GM12878 (cell line): ENCODE measurements around the gene GATA3. TPM values are rescaled to one million over a fixed set of nuclear protein-coding genes. Genes with fewer than 3 reads are reported as not detected.

Experiments used
- ATAC-seq: fragments of 200-7000 bp; cut with Tn5 transposase; 3 replicates; pipeline ENCODE4 v1.9.1; 2020; ENCODE audit warnings: mild to moderate bottlenecking, moderate library complexity
- BruUV-seq: library from RNA; stranded (reverse); fragments of 400-500 nt; replicated peaks from 2 replicates; lab custom pipeline; 2021; lab: Mats Ljungman, UMichigan
- CTCF ChIA-PET: fragments of 300-600 bp; sonication (Branson Sonifier 250); formaldehyde crosslinking; extraction: SDS; loops from one replicate; lab custom pipeline; 2021; ENCODE audit warnings: inconsistent platforms; lab: Yijun Ruan, JAX
- POLR2A ChIA-PET: fragments of 350-600 bp; formaldehyde crosslinking; extraction: SDS; loops from one replicate; lab custom pipeline; 2021; ENCODE audit warnings: inconsistent platforms; lab: Charles Lee
- RAD21 ChIA-PET: fragments of 300-600 bp; sonication (Branson Sonifier 250); formaldehyde crosslinking; loops from one replicate; lab custom pipeline; 2023; ENCODE audit warnings: antibody characterized with exemption; ENCODE audit not compliant: unreplicated experiment; lab: Charles Lee
- SMC1A ChIA-PET: fragments of 300-600 bp; sonication (Branson Sonifier 250); formaldehyde crosslinking; loops from one replicate; lab custom pipeline; 2023; ENCODE audit not compliant: unreplicated experiment, uncharacterized antibody; lab: Charles Lee
- DNase-seq: peaks from one replicate; pipeline ENCODE4 v3.0.0-alpha.2; 2011; ENCODE audit warnings: low read depth, low spot score
- FAIRE-seq: peaks from 3 replicates; lab custom pipeline; 2011; peaks lifted over from hg19 to GRCh38; lab: Jason Lieb, UNC
- H2AFZ ChIP-seq: 2 replicates; pipeline ENCODE4 v1.6.0; 2011; ENCODE audit warnings: low read depth, low read length, control low read depth; ENCODE audit not compliant: control insufficient read depth
- H3K27ac ChIP-seq: 2 replicates; pipeline ENCODE4 v1.5.1; 2011; ENCODE audit warnings: control low read depth; ENCODE audit not compliant: control insufficient read depth, insufficient read depth
- H3K27me3 ChIP-seq, 2 experiments: replicated peaks in 1 of 2; 2 replicates each; pipeline versions ENCODE4 v1.6.0 to v1.6.1; 2011; ENCODE audit warnings: low read length in 1 of 2; ENCODE audit not compliant: control insufficient read depth in 2 of 2, insufficient read depth in 2 of 2
- H3K36me3 ChIP-seq, 2 experiments: 2 replicates each; pipeline ENCODE4 v1.5.1; 2011; ENCODE audit warnings: low read length in 1 of 2; ENCODE audit not compliant: control insufficient read depth in 2 of 2, insufficient read depth in 2 of 2
- H3K4me1 ChIP-seq: 2 replicates; pipeline ENCODE4 v1.6.1; 2011; ENCODE audit warnings: mild to moderate bottlenecking, low read length, moderate library complexity, mixed read lengths; ENCODE audit not compliant: control insufficient read depth, insufficient read depth
- H3K4me2 ChIP-seq: 2 replicates; pipeline ENCODE4 v1.6.0; 2011; ENCODE audit warnings: control low read depth; ENCODE audit not compliant: control insufficient read depth, insufficient read depth
- H3K4me3 ChIP-seq: fragments of 200-600 bp; sonication (generic); 2 replicates; pipeline ENCODE4 v1.5.1; 2016
- H3K79me2 ChIP-seq: 2 replicates; pipeline ENCODE4 v1.6.0; 2011; ENCODE audit warnings: low read length; ENCODE audit not compliant: control insufficient read depth, insufficient read depth
- H3K9ac ChIP-seq: 2 replicates; pipeline ENCODE4 v1.8.0; 2011; ENCODE audit warnings: low read length, control low read depth, mixed read lengths; ENCODE audit not compliant: control insufficient read depth, insufficient read depth
- H3K9me3 ChIP-seq: replicated peaks from 3 replicates; pipeline ENCODE4 v1.5.1; 2011; ENCODE audit warnings: mild to moderate bottlenecking, low read length; ENCODE audit not compliant: control insufficient read depth, insufficient read depth
- H4K20me1 ChIP-seq: 2 replicates; pipeline ENCODE4 v1.6.0; 2011; ENCODE audit not compliant: control insufficient read depth, insufficient read depth
- ATF7 ChIP-seq: fragments of 450-650 bp; IDR thresholded peaks from 2 replicates; pipeline ENCODE4 v1.6.1; 2016; ENCODE audit warnings: low read depth, mild to moderate bottlenecking
- BACH1 ChIP-seq: fragments of 450-650 bp; IDR thresholded peaks from 2 replicates; pipeline ENCODE4 v1.6.1; 2017; ENCODE audit warnings: mild to moderate bottlenecking, borderline replicate concordance
- BCL11A ChIP-seq: IDR thresholded peaks from 2 replicates; pipeline ENCODE4 v1.6.1; 2011; ENCODE audit warnings: low read depth, low read length
- BCLAF1 ChIP-seq: fragments of 450-650 bp; IDR thresholded peaks from 2 replicates; pipeline ENCODE4 v1.6.1; 2017; ENCODE audit warnings: antibody characterized with exemption, mild to moderate bottlenecking, moderate library complexity
- BRCA1 ChIP-seq: IDR thresholded peaks from 2 replicates; pipeline ENCODE4 v1.6.1; 2011; ENCODE audit warnings: low read depth, low read length, improper control_type of control experiment
- FOXK2 ChIP-seq: fragments of 450-650 bp; IDR thresholded peaks from 2 replicates; pipeline ENCODE4 v1.6.1; 2017; ENCODE audit warnings: mild to moderate bottlenecking, moderate library complexity
- HDGF ChIP-seq: fragments of 450-650 bp; IDR thresholded peaks from 2 replicates; pipeline ENCODE4 v1.6.1; 2016; ENCODE audit warnings: antibody characterized with exemption
- JUND ChIP-seq: IDR thresholded peaks from 2 replicates; pipeline ENCODE4 v1.6.1; 2012; ENCODE audit warnings: low read depth, mild to moderate bottlenecking, low read length, improper control_type of control experiment, moderate library complexity
- NFXL1 ChIP-seq: fragments of 450-650 bp; IDR thresholded peaks from 2 replicates; pipeline ENCODE4 v1.6.1; 2017; ENCODE audit warnings: antibody characterized with exemption, mild to moderate bottlenecking, borderline replicate concordance
- NFYB ChIP-seq: IDR thresholded peaks from 2 replicates; pipeline ENCODE4 v1.6.1; 2011; ENCODE audit warnings: low read depth, mild to moderate bottlenecking, low read length, improper control_type of control experiment, moderate library complexity; ENCODE audit not compliant: insufficient read depth
- POLR2AphosphoS5 ChIP-seq: IDR thresholded peaks from 2 replicates; pipeline ENCODE4 v1.6.1; 2011; ENCODE audit warnings: mild to moderate bottlenecking, low read length, inconsistent platforms
- RAD21 ChIP-seq: IDR thresholded peaks from 2 replicates; pipeline ENCODE4 v1.6.1; 2011; ENCODE audit warnings: mild to moderate bottlenecking, low read depth, low read length, moderate library complexity; ENCODE audit not compliant: insufficient read depth
- RFX5 ChIP-seq: IDR thresholded peaks from 2 replicates; pipeline ENCODE4 v1.6.1; 2011; ENCODE audit warnings: low read depth, low read length, improper control_type of control experiment
- RUNX3 ChIP-seq: IDR thresholded peaks from 2 replicates; pipeline ENCODE4 v1.6.1; 2012; ENCODE audit warnings: low read length, inconsistent platforms
- SIN3A ChIP-seq: IDR thresholded peaks from 2 replicates; pipeline ENCODE4 v1.6.1; 2012; ENCODE audit warnings: low read depth, low read length, improper control_type of control experiment
- ZNF207 ChIP-seq: fragments of 450-650 bp; IDR thresholded peaks from 2 replicates; pipeline ENCODE4 v1.6.1; 2014; ENCODE audit warnings: antibody characterized with exemption, mild to moderate bottlenecking, borderline replicate concordance
- ZNF274 ChIP-seq: IDR thresholded peaks from one replicate; pipeline ENCODE4 v1.8.0; 2011; ENCODE audit not compliant: insufficient read length, insufficient read depth
- WGBS: methylation state at CpG from one replicate; pipeline ENCODE4 v1.1.6; 2016; ENCODE audit warnings: low lambda C conversion rate; ENCODE audit not compliant: insufficient replicate concordance, insufficient coverage; ENCODE audit errors: missing lambda C conversion rate; 5-methylcytosine and 5-hydroxymethylcytosine counted together
- in situ Hi-C: fragments of 300-500 bp; cut with MboI; formaldehyde crosslinking; loops from 9 replicates; pipeline ENCODE4 v1.14.3; 2018; ENCODE audit warnings: mixed read lengths
- intact Hi-C: fragments of 100-400 bp; cut with micrococcal nuclease; formaldehyde crosslinking; loops from one replicate; pipeline ENCODE4 v1.14.2; 2022; ENCODE audit not compliant: unreplicated experiment
- polyA plus RNA-seq, 11 experiments: library from polyadenylated mRNA; depleted of rRNA in 4 of 11; unstranded in 6 of 11; stranded (reverse) in 5 of 11; fragments of >200 nt; fragmentation: Nextera tagmentation in 4 of 11; fragmentation: Illumina TruSeq in 1 of 11; extraction: Ambion mirVana in 4 of 11; extraction: Trizol in 1 of 11; gene quantifications; 1 replicate in 1 of 11; 2 replicates in 10 of 11; pipeline versions ENCODE4 v1.2.1 to v1.2.3, GENCODE V29; 2011 to 2016; ENCODE audit warnings: inconsistent platforms in 2 of 11, missing spikeins in 2 of 11, low read depth in 1 of 11
- total RNA-seq, 4 experiments: library from RNA; depleted of rRNA in 3 of 4; stranded (reverse); fragments of >200 nt in 3 of 4; fragmentation: Illumina TruSeq in 1 of 4; extraction: Trizol in 1 of 4; gene quantifications; 2 replicates each; pipeline versions ENCODE4 v1.2.1 to v1.2.3, GENCODE V29; 2013 to 2021

GATA3 gene
- total and polyA plus RNA-seq, 10 of the 15 experiments (the other 5 are each of a cell fraction or from before 2014, with no cell fraction given) = 0.08 to 0.80 (median 0.29) TPM

- FAIRE-seq = no peak
- POLR2A ChIA-PET = interaction anchor here (1.0 kb wide), 1 partner anchor 110 kb away, joined by 4 read pairs; no protein-coding TSS in a partner anchor
Measured at GRCh38 chr10:8071666-8072065, 17.2 kb downstream of the GATA3 start.

GRCh38 chr10:8072211-8072610, 17.7 kb downstream of the GATA3 start:
- H3K4me1 ChIP-seq = peaks cover 16% of the 10 kb centered on the region
- intact Hi-C loops (no loop called here), in situ Hi-C loops (no loop called here)
- SMC1A ChIA-PET = interaction anchor here (0.7 kb wide), 1 partner anchor 14 kb away, joined by 3 read pairs; no protein-coding TSS in a partner anchor
- H3K27ac ChIP-seq = no peak overlapping the region
- H3K9ac ChIP-seq = no peak overlapping the region
- 81% methylated on average over 4 of the region's 4 CpGs for WGBS
- no peaks in the 10 kb centered on the region for H3K9me3 ChIP-seq
- FAIRE-seq (no peak), ATAC-seq (no peak), DNase-seq (no peak)
- H3K4me3 ChIP-seq = no peak overlapping the region
- RAD21 ChIA-PET = no interaction called here
- H3K36me3 ChIP-seq = no peaks in the 10 kb centered on the region; a peak in 2 of 4 replicates
- no peak overlapping the region for H3K4me2 ChIP-seq
- BruUV-seq = no TSS peak
- H3K27me3 ChIP-seq = no peaks in the 10 kb centered on the region
- H4K20me1 ChIP-seq = no peaks in the 10 kb centered on the region
- no peak for TF ChIP-seq HDGF
- TF ChIP-seq BCLAF1 = no peak
- no peak for TF ChIP-seq RFX5
- TF ChIP-seq BRCA1 = no peak
- TF ChIP-seq POLR2AphosphoS5 = no peak
- TF ChIP-seq ZNF274 = no peak
- no peak for TF ChIP-seq SIN3A
- H3K79me2 ChIP-seq = no peaks in the 10 kb centered on the region
- POLR2A ChIA-PET = no interaction called here
- CTCF ChIA-PET = interaction anchor here (1.4 kb wide), 1 partner anchor 30 kb away, joined by 3 read pairs; no protein-coding TSS in a partner anchor
- no peak overlapping the region for H2AFZ ChIP-seq

More at GRCh38 chr10:8071666-8072065, 17.2 kb downstream of the GATA3 start:
- 53% methylated on average over 5 of the region's 5 CpGs for WGBS
- Histone ChIP-seq H3K36me3 (no peaks in the 10 kb centered on the region; a peak in 2 of 4 replicates), H3K4me3 (no peak overlapping the region), H3K79me2 (no peaks in the 10 kb centered on the region), H3K4me2 (no peak overlapping the region), H3K4me1 (peaks cover 16% of the 10 kb centered on the region), H3K9ac (no peak overlapping the region), H4K20me1 (no peaks in the 10 kb centered on the region), H2AFZ (no peak overlapping the region), H3K27me3 (no peaks in the 10 kb centered on the region), H3K27ac (no peak overlapping the region), H3K9me3 (no peaks in the 10 kb centered on the region)
- DNase-seq (no peak), ATAC-seq (no peak)
- SMC1A ChIA-PET = interaction anchor here (0.7 kb wide), 1 partner anchor 15 kb away, joined by 3 read pairs; no protein-coding TSS in a partner anchor
- in situ Hi-C loops = no loop called here
- no peak for TF ChIP-seq ZNF207
- no peak for TF ChIP-seq NFXL1
- TF ChIP-seq BACH1 = no peak
- no peak for TF ChIP-seq BCL11A
- TF ChIP-seq HDGF = no peak
- no peak for TF ChIP-seq JUND
- no peak for TF ChIP-seq FOXK2
- TF ChIP-seq ATF7 = no peak
- TF ChIP-seq RAD21 = no peak
- TF ChIP-seq NFYB = no peak
- no peak for TF ChIP-seq RUNX3
- CTCF ChIA-PET = interaction anchor here (0.6 to 1.4 kb wide), 2 partner anchors 29 to 64 kb away, joined by 3 to 4 read pairs; no protein-coding TSS in a partner anchor
- no TSS peak for BruUV-seq
- intact Hi-C loops = no loop called here
- RAD21 ChIA-PET = interaction anchor here (1.4 kb wide), 1 partner anchor 11 kb away, joined by 5 read pairs; no protein-coding TSS in a partner anchor
